LNCAP (cell line): ENCODE data around the gene PHACTR1.

Source experiments
- CTCF ChIP-seq: fragments of 450-650 bp; IDR thresholded peaks from 2 replicates; pipeline ENCODE4 v1.5.1; 2017; ENCODE audit warnings: mild to moderate bottlenecking

PHACTR1 gene

DNA sequence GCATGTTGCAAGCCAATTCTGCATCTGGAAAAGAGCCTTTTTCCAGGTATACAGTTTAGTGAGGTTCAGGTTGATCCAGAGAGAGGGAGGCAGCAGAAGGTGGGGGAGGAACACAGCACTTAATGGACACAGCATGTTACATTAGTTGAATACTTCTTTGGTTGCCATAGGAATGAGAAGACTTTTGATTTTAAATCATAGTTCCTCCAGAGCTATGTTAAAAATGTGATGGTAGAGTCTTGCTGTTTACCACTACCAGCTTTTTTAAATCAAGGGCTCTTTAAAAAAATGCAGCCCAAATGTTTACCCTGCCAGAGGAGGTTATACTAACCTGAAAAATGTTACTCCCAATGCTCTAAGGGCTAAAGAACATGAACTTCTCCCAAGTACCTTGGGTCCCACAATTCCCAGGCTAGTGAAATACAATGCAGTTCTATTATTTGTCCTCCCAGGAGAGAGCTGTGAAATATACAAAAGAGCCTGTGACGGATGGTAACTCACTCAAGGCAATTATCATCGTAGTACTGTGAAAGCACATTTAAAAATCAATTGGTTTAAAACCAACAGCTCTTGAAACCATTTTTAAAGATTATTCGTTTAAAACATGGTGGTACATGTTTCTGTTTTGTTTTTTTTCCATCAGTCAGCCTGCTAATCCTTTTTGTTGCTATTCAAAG lies 6.9 kb upstream of the PHACTR1 start:
- TF ChIP-seq CTCF: no peak

- no peak for TF ChIP-seq CTCF
These were observed 5.6 kb upstream of the PHACTR1 start for GRCh38 chr6:12710921-12711320.

- TF ChIP-seq CTCF: no peak
These were observed 2.5 kb upstream of the PHACTR1 start for GRCh38 chr6:12714022-12714421.

GRCh38 chr6:12715437-12715836 lies 1.1 kb upstream of the PHACTR1 start:
- TF ChIP-seq CTCF: no peak

DNA sequence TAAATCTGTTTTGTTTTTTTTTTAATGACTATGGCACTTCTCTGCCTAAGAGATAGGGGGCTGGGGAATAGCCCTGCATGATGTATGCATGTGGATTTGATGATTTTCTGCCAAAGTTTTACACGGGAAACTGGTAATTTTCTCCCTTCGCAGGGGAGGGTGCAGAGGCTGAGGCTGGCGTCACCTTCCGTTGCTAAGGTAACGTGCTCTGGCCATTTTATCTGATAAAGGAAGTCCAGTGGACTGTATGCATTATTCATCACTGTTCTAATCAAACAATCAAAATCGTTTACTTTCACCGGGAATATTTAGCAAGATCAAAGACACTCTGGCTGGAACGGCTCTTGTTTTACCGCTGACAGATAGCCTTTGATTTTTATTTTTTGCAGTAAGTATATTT lies 789 bp downstream of the PHACTR1 start:
- TF ChIP-seq CTCF: no peak

- TF ChIP-seq CTCF: no peak
These were observed 1.4 kb downstream of the PHACTR1 start for GRCh38 chr6:12718015-12718414.

GRCh38 chr6:12719017-12719416 lies 2.5 kb downstream of the PHACTR1 start:
- TF ChIP-seq CTCF: no peak

DNA sequence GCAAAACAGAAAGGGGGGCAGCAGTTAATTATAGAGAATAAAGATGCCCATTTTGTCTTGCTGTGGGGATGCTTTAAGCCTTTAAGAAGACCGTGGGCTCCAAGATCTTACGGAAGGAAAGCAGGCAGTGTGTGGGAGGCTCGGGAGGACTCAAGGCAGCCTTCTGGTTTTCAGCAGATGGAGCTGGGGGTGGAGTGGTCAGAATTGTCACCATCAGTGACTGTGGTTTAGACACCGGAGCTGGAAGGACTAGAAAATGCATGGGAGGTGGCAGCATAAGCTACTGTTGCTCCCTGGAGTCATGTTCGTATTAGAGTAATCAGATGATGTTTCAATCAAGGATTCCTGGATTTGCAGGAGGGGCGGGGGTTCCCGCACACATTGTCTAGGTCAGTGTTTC lies 3.7 kb downstream of the PHACTR1 start:
- TF ChIP-seq CTCF: no peak
